Activated T-cell treated with anti-CD3 and anti-CD28 coated beads, Interleukin-2, amount 50 U/mL, for 4 hours (primary cell): Measurements from ENCODE around the gene SCAF1. TPM values are rescaled to one million over a fixed set of nuclear protein-coding genes. Genes with fewer than 3 reads are reported as not detected.

ENCODE experiments used
- ATAC-seq, 2 donors: fragments of 200-7000 bp; cut with Tn5 transposase; one replicate each; pipeline ENCODE4 v1.10.0; 2021
- DNase-seq: peaks from one replicate; pipeline ENCODE4 v3.0.0-alpha.2; 2020
- H3K27me3 Mint-ChIP-seq: one replicate; pipeline ENCODE4 v1.8.0; 2021; ENCODE audit warnings: low read depth, mixed read lengths
- H3K36me3 Mint-ChIP-seq: one replicate; pipeline ENCODE4 v1.8.0; 2022; ENCODE audit warnings: mixed read lengths; ENCODE audit not compliant: insufficient read depth
- H3K4me1 Mint-ChIP-seq: one replicate; pipeline ENCODE4 v1.8.0; 2021; ENCODE audit warnings: low read depth, mixed read lengths
- H3K4me3 Mint-ChIP-seq: one replicate; pipeline ENCODE4 v1.8.0; 2021; ENCODE audit warnings: mild to moderate bottlenecking, moderate library complexity, mixed read lengths
- H3K9me3 Mint-ChIP-seq: one replicate; pipeline ENCODE4 v1.8.0; 2021; ENCODE audit warnings: mixed read lengths
- total RNA-seq, 3 donors: library from RNA; stranded (reverse); gene quantifications; one replicate each; pipeline ENCODE4 v1.2.1, GENCODE V29; 2021

SCAF1 gene
- total RNA-seq, 3 donors from 2014 or later: 81.7 to 82.9 (median 82.5) TPM

DNA sequence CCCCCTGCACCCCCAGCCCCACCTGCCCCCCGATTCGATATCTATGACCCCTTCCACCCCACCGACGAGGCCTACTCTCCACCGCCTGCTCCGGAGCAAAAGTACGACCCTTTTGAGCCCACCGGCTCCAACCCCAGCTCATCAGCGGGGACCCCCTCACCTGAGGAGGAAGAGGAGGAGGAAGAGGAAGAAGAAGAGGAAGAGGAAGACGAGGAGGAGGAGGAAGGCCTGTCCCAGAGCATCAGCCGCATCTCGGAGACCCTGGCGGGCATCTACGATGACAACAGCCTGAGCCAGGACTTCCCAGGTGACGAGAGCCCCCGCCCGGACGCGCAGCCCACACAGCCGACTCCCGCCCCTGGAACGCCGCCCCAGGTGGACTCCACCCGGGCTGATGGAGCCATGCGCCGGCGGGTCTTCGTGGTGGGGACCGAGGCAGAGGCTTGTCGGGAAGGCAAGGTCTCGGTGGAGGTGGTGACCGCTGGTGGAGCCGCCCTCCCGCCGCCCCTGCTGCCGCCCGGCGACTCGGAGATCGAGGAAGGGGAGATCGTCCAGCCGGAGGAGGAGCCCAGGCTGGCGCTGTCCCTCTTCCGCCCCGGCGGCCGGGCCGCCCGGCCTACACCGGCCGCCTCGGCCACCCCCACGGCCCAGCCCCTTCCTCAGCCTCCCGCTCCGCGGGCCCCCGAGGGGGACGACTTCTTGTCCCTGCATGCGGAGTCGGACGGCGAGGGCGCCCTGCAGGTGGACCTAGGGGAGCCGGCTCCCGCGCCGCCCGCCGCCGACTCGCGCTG lies 9.2 kb downstream of the SCAF1 start:
- Mint-ChIP-seq H3K9me3 (no peaks in the 10 kb centered on the region), H3K27me3 (no peaks in the 10 kb centered on the region), H3K4me3 (no peak overlapping the region), H3K36me3 (peaks cover 26% of the 10 kb centered on the region), H3K4me1 (no peaks in the 10 kb centered on the region)
- DNase-seq (no peak), ATAC-seq (no peak)

DNA sequence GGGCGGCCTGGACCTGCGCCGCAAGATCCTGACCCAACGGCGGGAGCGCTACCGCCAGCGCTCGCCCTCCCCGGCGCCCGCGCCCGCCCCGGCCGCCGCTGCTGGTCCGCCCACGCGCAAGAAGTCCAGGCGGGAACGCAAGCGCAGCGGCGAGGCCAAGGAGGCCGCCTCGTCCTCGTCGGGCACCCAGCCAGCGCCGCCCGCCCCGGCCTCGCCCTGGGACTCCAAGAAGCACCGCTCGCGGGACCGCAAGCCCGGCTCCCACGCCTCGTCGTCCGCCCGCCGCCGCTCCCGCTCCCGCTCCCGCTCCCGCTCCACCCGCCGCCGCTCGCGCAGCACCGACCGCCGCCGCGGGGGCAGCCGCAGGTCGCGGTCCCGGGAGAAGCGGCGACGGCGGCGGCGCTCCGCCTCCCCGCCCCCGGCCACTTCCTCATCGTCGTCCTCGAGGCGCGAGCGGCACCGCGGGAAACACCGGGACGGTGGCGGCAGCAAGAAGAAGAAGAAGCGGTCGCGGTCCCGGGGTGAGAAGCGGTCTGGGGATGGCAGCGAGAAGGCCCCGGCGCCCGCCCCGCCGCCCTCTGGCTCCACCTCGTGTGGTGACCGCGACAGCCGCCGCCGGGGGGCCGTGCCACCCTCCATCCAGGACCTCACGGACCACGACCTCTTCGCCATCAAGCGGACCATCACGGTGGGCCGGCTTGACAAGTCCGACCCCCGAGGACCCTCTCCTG lies 10.0 kb downstream of the SCAF1 start:
- H3K36me3 Mint-ChIP-seq: peaks cover 29% of the 10 kb centered on the region
- DNase-seq: no peak
- H3K9me3 Mint-ChIP-seq: no peaks in the 10 kb centered on the region

DNA sequence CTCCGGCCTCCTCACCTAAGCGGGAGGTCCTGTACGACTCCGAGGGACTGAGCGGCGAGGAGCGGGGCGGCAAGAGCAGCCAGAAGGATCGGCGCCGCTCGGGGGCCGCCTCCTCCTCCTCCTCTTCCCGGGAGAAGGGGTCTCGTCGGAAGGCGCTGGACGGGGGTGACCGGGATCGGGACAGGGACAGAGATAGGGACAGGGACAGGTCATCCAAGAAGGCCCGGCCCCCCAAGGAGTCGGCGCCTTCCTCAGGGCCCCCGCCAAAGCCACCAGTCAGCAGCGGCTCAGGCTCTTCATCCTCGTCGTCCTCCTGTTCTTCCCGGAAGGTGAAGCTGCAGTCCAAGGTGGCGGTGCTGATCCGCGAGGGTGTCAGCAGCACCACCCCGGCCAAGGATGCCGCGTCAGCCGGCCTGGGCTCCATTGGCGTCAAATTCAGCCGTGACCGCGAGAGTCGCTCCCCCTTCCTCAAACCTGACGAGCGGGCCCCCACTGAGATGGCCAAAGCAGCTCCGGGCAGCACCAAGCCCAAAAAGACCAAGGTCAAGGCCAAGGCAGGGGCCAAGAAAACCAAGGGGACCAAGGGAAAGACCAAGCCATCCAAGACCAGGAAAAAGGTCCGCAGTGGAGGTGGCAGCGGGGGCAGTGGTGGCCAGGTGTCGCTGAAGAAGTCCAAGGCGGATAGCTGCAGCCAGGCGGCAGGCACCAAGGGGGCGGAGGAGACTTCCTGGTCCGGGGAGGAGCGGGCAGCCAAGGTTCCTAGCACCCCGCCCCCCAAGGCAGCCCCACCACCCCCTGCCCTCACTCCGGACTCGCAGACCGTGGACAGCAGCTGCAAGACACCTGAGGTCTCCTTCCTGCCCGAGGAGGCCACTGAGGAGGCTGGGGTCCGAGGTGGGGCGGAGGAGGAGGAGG lies 10.8 kb downstream of the SCAF1 start:
- DNase-seq: no peak
- H3K9me3 Mint-ChIP-seq: no peaks in the 10 kb centered on the region
- H3K4me3 Mint-ChIP-seq: no peak overlapping the region
- H3K36me3 Mint-ChIP-seq: peaks cover 31% of the 10 kb centered on the region
- ATAC-seq: no peak
- no peaks in the 10 kb centered on the region for H3K4me1 Mint-ChIP-seq
- H3K27me3 Mint-ChIP-seq: no peaks in the 10 kb centered on the region

More for the DNA sequence above, 10.0 kb downstream of the SCAF1 start:
- H3K27me3 Mint-ChIP-seq: no peaks in the 10 kb centered on the region
- no peak overlapping the region for H3K4me3 Mint-ChIP-seq
- ATAC-seq: no peak
- no peaks in the 10 kb centered on the region for H3K4me1 Mint-ChIP-seq

DNA sequence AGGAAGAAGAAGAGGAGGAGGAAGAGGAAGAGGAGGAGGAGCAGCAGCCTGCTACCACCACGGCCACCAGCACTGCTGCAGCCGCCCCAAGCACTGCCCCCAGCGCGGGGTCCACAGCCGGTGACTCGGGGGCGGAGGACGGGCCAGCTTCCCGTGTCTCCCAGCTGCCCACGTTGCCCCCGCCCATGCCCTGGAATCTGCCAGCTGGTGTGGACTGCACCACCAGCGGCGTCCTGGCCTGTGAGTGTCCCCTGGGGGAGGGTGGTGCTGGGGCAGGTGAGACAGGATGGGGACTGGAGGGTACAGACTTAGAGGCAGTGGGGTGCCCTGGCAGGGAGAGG lies 11.4 kb downstream of the SCAF1 start:
- H3K36me3 Mint-ChIP-seq: peaks cover 31% of the 10 kb centered on the region
- H3K27me3 Mint-ChIP-seq: no peaks in the 10 kb centered on the region
- H3K9me3 Mint-ChIP-seq: no peaks in the 10 kb centered on the region
- H3K4me1 Mint-ChIP-seq: no peaks in the 10 kb centered on the region
- H3K4me3 Mint-ChIP-seq: no peak overlapping the region
- ATAC-seq (no peak), DNase-seq (no peak)

DNA sequence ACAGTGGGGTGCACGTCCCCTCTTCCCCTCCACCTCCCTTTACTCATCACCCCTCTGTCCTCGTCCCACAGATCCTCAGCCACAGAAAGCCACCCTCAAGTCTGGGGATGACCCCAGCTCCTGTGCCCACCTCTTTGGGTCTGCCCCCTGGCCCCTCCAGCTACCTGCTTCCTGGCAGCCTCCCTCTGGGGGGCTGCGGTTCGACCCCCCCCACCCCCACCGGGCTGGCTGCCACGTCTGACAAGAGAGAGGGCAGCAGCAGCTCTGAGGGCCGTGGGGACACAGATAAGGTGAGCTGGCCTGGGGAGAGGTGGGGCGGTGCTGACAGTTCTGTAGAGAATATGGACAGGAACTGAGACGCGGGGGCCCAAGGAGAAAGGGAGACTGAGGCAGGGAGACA lies 12.6 kb downstream of the SCAF1 start:
- no peaks in the 10 kb centered on the region for H3K9me3 Mint-ChIP-seq
- no peaks in the 10 kb centered on the region for H3K27me3 Mint-ChIP-seq
- ATAC-seq (no peak), DNase-seq (no peak)
- no peaks in the 10 kb centered on the region for H3K4me1 Mint-ChIP-seq
- H3K4me3 Mint-ChIP-seq: no peak overlapping the region
- H3K36me3 Mint-ChIP-seq: peaks cover 28% of the 10 kb centered on the region

DNA sequence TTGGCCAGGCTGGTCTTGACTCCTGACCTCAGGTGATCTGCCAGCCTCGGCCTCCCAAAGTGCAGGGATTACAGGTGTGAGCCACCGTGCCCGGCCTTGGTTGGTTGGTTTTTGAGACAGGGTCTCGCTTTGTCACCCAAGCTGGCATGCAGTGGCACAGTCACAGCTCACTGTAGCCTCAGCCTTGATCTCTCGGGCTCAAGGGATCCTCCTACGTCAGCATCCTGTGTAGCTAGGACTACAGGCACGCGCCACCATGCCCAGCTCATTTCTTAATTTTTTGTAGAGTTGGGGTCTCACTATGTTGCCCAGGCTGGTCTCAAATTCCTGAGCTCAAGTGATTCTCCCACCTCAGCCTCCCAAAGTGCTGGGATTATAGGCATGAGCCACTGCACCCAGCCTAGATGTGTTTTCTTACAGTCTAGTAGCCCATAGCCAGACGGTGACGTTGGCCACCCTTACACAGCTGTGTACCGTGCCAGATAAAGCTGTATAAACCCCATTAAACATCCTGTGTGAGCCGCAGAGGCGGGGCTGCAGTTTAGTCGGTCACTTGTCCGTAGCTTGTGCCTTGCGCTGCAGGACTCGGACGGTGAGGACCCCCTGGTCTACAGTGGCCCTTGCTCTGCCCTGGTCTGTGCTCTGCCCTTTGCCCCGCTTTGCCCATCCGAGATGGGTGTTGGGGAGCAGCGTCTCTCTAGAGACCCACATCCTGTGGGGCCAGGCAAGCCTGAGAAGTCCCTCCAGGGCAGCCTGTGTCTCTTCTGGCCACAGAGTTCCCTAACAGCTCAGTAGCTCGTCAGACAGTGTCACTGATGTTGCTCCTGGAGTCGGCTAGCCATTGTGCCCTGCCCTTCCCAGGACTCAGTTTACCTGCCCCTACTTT lies 13.8 kb downstream of the SCAF1 start:
- peaks cover 33% of the 10 kb centered on the region for H3K36me3 Mint-ChIP-seq
- no peaks in the 10 kb centered on the region for H3K9me3 Mint-ChIP-seq
- ATAC-seq (no peak), DNase-seq (no peak)
- H3K27me3 Mint-ChIP-seq: no peaks in the 10 kb centered on the region
- peaks cover 2% of the 10 kb centered on the region for H3K4me1 Mint-ChIP-seq
- H3K4me3 Mint-ChIP-seq: no peak overlapping the region

DNA sequence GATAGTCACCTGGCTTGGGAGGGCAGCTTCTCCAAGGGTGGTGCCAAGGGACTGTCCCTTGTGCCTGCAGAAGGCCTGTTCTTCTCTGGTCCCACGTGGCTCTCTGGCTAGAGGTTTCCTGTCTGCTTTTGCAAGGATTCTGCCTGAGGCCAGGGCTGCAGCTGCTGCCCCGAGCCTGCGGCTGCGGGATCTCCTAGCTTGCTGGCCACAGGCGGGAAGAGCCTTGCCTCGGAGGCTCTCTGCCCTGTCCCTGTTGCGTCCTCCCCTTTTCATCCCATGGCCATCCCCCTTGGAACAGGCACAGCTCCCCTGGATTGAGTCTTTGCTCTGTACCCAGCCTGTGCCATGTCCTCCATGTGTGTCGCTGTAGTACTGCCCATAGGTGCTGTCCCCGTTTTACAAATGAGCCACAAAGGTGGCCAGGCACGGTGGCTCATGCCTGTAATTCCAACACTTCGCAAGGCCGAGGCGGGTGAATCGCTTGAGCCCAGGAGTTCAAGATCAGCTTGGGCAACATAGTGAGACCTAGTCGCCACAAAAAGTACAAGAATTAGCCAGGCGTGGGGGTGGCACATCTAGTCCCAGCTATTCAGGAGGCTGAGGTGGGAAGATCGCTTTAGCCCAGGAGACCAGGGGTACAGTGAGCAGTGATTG lies 14.6 kb downstream of the SCAF1 start:
- DNase-seq (no peak), ATAC-seq (no peak)
- H3K36me3 Mint-ChIP-seq: peaks cover 31% of the 10 kb centered on the region
- peaks cover 2% of the 10 kb centered on the region for H3K4me1 Mint-ChIP-seq
- H3K9me3 Mint-ChIP-seq: no peaks in the 10 kb centered on the region
- no peaks in the 10 kb centered on the region for H3K27me3 Mint-ChIP-seq
- no peak overlapping the region for H3K4me3 Mint-ChIP-seq

DNA sequence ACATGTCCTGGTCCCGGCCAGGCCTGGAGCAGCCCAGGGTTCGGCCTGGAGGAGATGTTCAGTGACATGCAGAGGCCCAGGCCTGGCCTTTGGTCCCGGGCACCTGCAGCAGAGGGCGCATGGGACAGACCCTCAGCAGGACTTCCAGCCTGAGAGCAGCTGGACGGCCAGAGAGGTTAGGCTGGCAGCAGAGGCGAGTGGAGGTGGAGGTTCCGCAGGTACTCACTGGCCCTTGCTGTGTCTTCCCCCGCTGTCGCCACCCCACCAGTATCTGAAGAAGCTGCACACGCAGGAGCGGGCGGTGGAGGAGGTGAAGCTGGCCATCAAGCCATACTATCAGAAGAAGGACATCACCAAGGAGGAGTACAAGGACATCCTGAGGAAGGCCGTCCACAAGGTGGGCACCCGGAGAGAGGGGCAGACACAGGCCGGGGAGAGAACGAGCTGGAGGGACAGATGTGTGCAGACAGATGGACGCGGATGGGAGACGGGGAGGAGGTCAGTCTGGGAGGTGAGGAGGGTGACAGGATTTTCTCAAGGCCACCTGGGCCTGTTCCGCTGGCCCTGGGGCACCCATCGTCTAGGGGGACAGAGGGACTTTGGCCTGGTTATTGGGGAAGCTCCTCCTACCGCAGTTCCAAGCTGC lies 15.6 kb downstream of the SCAF1 start:
- H3K4me3 Mint-ChIP-seq: no peak overlapping the region
- peaks cover 4% of the 10 kb centered on the region for H3K4me1 Mint-ChIP-seq
- H3K36me3 Mint-ChIP-seq: peaks cover 31% of the 10 kb centered on the region

DNA sequence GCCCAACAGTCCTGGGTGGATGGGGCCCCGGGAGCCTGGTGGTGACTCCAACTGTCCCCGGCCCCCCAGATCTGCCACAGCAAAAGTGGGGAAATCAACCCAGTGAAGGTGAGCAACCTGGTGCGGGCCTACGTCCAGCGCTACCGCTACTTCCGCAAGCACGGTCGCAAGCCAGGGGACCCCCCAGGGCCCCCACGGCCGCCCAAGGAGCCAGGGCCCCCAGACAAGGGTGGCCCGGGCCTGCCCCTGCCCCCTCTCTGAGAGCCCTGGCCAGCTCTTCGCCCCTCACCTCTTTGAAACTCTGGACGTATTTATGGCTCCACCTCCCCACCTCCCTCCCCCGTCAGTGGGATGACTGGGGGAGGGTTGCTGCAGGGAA lies 16.1 kb downstream of the SCAF1 start:
- no peaks in the 10 kb centered on the region for H3K27me3 Mint-ChIP-seq
- peaks cover 29% of the 10 kb centered on the region for H3K36me3 Mint-ChIP-seq
- no peak for DNase-seq
- no peak for ATAC-seq
- H3K9me3 Mint-ChIP-seq: no peaks in the 10 kb centered on the region
- peaks cover 9% of the 10 kb centered on the region for H3K4me1 Mint-ChIP-seq
- no peak overlapping the region for H3K4me3 Mint-ChIP-seq

More for the DNA sequence above, 15.6 kb downstream of the SCAF1 start:
- no peaks in the 10 kb centered on the region for H3K27me3 Mint-ChIP-seq
- no peaks in the 10 kb centered on the region for H3K9me3 Mint-ChIP-seq
- no peak for DNase-seq
- ATAC-seq: no peak

DNA sequence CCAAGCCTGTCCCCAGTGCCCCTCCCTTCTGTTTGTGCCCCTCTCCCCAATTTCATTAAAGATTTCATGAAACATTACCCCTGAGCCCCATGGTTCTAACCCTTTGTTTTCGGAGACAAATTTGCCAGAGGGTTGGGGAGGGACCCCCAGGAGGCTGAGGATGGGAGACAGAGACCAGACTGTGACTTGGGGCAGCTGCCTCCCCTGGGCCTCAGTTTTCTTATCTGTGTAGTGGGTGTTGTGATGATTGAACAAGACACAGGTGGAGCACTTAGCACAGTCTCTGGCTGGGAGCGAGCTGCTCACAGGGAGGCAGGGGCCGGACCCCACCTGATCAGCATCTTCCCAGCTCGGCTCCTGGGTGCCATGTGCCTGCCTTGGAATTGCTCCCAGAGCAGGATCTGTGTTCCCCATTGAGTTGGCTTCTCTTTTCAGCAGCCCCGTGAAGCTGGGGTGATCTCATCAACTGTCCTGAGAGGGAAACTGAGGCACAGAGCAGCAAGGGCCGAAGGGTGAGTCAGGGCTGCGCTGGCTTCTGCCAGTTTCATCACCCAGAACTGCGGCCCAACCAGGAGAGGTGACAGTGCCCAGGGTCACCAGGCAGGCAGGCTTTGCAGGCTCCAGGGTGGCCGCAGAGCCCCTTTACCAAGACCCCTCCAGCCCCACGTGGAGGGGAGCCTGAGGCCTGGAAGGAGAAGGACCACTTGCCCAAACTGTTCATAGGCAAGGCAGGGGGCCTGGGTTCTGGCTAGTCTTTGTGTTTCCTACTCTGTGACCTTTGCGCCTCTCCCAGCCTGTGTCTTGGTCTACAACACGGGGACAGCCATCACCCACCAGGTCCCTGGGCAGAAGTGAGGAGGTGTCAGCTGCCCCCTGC lies 16.8 kb downstream of the SCAF1 start:
- Mint-ChIP-seq H3K4me3 (no peak overlapping the region), H3K36me3 (peaks cover 29% of the 10 kb centered on the region), H3K9me3 (no peaks in the 10 kb centered on the region), H3K4me1 (peaks cover 16% of the 10 kb centered on the region), H3K27me3 (no peaks in the 10 kb centered on the region)
- DNase-seq: no peak
- ATAC-seq: no peak

DNA sequence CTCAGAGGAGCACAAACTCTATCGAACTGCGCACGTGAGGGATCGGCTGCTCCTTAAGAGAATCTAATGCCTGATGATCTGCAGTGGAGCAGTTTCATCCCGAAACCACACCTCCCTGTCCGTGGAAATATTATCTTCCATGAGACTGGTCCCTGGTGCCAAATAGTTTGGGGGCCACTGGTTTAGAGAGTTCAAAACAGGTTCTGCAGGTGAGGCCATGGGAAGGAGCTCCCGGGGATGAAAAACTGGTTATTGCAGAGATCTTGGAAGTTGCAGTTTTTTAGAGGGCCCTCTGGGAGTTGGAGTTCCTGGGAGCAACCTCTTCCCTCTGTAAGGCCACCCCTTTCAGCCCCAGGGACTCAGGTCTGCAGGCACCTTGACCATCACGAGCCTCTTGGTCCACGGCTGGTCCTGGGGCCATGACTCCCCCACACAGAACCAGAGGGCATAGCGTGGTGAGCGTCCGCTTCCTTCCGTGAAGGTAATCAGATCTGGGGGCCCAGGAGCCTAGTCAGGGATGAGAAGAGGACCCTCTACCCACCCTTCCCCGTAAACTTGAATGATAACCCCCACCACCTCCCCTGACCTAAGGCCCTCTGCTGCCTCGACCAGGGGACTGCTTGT lies 18.4 kb downstream of the SCAF1 start:
- ATAC-seq (no peak), DNase-seq (no peak)
- H3K36me3 Mint-ChIP-seq: peaks cover 22% of the 10 kb centered on the region
- no peaks in the 10 kb centered on the region for H3K9me3 Mint-ChIP-seq
- no peak overlapping the region for H3K4me3 Mint-ChIP-seq
- H3K27me3 Mint-ChIP-seq: no peaks in the 10 kb centered on the region
- H3K4me1 Mint-ChIP-seq: peaks cover 25% of the 10 kb centered on the region

DNA sequence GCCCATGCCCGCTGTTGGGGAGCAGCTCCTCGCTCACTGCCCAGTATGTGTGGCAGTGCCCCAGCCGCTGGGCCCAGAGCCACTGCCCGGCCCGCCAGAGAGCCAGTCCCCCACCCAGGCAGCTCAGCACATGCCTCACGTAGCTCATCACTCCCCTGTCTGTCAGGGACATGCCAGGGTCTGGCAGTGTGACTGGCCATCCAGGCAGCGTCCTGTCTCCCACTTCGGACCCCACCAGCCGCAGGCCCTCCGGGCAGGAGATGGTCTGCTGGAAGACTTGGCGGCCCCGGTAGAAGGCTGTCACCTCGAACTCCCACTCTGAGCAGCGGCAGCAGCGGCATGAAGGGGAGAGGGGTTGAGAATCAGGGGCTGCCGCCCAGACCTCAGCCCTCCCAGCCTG lies 20.0 kb downstream of the SCAF1 start:
- ATAC-seq (no peak), DNase-seq (no peak)
- no peaks in the 10 kb centered on the region for H3K9me3 Mint-ChIP-seq
- H3K4me1 Mint-ChIP-seq: peaks cover 34% of the 10 kb centered on the region
- H3K27me3 Mint-ChIP-seq: no peaks in the 10 kb centered on the region
- H3K4me3 Mint-ChIP-seq: no peak overlapping the region
- peaks cover 13% of the 10 kb centered on the region for H3K36me3 Mint-ChIP-seq
